ENCODE data around the gene ZNF236.

DNA sequence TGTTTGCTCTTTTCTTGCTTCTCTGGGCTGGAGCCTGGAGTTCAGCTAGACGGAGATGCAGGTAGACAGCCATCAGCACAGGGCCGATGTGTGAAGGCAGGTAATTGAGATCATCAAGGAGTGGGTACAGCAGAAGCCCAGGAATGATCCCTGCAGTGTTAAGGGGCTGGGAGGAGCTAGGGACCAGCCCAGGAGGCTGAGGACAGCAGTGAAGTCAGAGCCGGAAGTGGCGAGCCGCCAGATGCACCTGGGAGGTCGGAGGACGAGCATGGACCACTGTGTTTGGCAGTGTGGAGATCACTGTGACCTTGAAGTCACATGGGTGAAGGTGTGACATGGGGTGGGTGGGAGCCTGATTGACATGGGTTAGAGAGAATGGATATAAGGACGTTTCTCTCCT lies 6.2 kb upstream of the ZNF236 start:
- TF ChIP-seq, protein P1, sequence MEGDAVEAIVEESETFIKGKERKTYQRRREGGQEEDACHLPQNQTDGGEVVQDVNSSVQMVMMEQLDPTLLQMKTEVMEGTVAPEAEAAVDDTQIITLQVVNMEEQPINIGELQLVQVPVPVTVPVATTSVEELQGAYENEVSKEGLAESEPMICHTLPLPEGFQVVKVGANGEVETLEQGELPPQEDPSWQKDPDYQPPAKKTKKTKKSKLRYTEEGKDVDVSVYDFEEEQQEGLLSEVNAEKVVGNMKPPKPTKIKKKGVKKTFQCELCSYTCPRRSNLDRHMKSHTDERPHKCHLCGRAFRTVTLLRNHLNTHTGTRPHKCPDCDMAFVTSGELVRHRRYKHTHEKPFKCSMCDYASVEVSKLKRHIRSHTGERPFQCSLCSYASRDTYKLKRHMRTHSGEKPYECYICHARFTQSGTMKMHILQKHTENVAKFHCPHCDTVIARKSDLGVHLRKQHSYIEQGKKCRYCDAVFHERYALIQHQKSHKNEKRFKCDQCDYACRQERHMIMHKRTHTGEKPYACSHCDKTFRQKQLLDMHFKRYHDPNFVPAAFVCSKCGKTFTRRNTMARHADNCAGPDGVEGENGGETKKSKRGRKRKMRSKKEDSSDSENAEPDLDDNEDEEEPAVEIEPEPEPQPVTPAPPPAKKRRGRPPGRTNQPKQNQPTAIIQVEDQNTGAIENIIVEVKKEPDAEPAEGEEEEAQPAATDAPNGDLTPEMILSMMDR (IDR thresholded peaks at IDR 0.05; ENCODE audit: low read length) = no peak
- TF ChIP-seq EZH2 (IDR thresholded peaks at IDR 0.05; ENCODE audit: borderline replicate concordance, low read length) = no peak
